HG03460 (cell line): Measurements from ENCODE around the gene TEPSIN.

Experiments
- ATAC-seq: cut with Tn5 transposase; IDR thresholded peaks from one replicate; pipeline ENCODE4 v1.9.1; 2021; ENCODE audit not compliant: unreplicated experiment

The TEPSIN gene

DNA sequence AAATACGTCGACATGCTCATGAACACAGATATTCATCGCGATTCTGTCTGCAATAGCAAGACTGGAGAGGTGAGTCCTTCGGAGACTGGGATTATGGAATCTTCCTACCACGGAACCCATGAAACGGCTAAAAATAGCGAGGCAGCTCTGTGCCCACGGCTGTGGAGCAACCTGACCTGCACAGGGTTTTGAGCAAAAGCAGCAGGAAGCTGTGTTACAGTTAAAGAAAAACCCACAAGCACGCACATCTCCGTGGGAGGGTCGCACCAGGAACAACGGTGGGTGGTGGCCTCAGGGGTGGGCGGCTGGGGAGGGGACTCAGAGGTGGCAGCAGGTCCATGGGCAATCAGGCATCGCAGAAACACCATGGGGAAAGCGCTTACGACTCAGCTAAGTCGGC is 31.4 kb upstream of the TEPSIN start:
- ATAC-seq = no peak

GRCh38 chr17:81267390-81268067 is 28.7 kb upstream of the TEPSIN start:
- no peak for ATAC-seq

DNA sequence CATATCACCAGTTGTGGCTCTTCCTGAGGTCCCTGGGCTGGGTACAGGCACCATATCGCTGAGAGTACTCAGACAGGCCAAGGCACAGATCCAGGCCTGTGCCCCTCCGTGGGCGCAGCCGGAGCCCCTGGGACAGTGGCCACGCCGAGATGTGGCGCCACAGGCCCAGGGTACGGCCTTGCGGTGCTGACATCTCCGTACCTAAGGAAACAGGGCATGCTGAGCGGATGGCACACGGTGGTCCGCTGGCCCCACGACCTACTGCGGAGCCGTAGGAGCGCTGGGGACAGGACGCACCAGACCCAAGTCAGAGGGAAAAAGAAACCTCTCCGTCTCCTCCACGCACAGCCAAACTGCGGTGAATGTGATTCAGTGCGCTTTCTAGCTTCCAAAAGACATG is 26.7 kb upstream of the TEPSIN start:
- no peak for ATAC-seq

GRCh38 chr17:81264640-81265039 is 25.8 kb upstream of the TEPSIN start:
- no peak for ATAC-seq

DNA sequence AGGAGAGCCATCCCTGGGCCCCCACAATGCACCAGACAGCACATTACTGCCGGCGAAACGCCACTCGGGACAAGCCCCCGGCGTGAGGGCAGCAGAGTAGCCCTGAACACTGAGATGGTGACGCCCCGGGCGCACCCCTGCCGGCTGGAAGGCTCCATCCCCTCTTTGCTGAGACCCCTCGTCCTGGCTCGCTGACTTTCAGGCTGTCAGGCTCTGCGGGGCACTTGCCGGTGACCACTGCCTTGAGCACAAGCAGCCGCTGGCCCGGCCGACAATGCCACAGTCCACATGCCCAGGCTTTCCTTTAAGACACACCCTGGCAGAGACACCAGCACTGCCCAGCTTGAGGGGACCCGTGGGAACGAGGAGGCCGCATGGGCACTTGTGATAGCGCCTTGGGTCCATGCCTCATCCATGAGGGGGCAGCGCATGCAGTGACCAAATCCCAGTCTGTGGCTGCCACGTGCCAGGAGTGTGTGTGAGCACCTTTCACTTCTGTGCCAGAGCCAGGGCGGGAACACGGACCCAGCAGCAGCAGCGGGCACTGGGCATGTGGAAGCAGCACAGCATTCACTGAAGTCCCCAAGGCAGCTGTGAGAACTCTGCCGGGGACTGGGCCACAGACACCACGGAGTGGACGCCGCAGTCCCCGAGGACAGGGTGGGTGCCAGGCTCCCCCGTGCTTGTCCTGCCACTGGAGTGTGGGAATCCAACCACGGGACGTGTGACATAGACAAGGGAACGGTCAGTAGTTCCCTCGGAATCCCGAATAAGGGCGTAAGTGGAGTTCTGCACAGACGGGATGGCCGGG is 24.7 kb upstream of the TEPSIN start:
- no peak for ATAC-seq

GRCh38 chr17:81261582-81262336 is 22.9 kb upstream of the TEPSIN start:
- no peak for ATAC-seq

- no peak for ATAC-seq
Measured at GRCh38 chr17:81261096-81261495, 22.2 kb upstream of the TEPSIN start.

DNA sequence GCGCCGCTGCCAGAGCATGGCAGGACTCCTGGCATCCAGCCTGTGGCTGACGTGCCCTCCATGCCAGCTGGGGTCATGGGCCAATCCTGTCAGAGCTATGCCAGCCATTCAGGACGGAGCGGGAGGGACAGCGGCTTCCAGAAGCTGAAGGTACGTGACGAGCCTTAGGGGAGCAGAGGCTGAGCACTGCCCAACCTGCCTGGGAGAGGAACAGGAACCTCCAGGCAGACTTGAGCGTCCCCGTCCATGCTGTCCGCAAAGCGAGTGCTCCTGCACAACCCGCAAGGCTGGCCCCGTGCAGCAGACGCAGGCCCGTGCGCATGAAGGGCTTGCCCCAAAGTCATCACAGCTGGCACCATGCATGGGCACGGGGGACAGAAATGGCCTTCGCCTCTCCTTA is 21.8 kb upstream of the TEPSIN start:
- ATAC-seq = no peak

DNA sequence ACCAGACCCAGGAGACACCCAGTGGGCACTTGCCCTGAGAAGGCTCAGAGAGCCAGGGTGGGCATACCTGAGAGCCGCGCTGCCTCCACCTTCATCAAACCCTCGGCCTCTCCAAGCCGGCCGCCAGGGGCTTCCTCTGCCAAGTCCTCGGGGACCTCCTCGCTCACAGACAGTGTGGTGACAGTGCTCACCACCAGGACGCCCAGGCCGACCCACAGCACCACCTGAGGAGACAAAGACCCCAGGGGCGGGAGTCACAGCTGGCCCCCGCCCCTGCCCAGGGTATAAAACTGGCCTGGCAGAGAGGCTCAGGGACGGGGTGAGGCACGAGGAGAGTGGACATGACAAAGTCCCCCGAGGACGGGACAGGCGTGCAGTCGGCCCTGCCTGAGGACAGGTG is 21.3 kb upstream of the TEPSIN start:
- ATAC-seq = no peak

- no peak for ATAC-seq
Measured at GRCh38 chr17:81259058-81259605, 20.3 kb upstream of the TEPSIN start.

DNA sequence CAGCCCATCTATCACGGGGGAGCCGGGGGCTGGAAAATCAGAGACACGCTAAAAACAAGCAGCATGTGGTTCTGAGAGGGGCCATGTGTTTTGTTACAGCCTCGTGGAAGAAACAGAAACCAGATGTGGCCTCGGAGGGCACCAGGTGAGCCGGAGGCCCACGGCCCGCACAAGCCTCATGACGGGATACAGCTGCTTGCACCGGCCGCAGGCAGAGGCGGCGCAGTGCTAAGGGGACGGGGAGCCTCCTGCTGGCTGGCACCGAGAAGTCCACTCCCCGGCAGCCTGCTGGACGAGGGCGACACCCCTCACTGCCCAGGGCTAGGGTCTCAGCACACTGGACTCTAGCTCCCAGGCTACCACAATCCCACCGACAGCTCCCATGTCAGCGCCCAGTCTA is 19.4 kb upstream of the TEPSIN start:
- ATAC-seq = no peak

DNA sequence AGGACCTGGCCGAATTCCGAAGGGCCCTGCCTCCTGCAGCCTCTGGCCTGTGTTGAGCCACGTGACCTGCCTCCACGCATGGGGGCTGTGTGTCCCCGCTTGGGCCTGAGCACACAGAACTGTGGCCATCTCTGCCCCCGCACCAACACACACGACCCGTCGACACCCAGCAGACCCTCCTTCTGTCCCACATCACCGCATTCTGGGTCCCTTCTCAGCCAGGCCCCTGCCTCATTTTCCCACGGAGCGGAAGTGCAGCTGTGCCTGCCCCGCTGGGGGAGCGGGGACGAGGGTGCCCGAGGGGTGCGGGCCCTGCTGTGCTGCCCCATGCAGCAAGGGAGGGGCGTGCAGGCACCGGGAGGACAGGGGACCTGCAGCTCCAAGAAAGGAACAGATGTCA is 18.7 kb upstream of the TEPSIN start:
- no peak for ATAC-seq

DNA sequence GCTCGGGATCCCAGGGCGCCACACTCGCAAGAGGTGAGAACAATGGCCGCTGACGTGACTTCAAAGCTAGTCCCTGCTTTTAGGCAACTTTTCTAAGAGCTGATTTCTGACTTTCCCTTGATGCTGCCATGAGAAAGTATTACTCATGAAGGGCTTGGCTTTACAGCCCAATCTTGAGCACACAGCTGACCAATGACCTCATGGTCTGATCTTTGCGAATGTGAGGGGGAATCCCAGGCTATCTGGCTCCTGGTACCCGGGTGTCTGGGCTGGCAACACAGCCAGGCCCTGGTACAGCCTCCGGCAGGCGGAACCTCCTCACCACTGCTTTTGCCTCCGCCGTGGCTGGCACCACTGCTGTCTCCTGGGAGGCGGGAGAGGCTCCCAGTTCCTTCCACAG is 17.8 kb upstream of the TEPSIN start:
- no peak for ATAC-seq

- ATAC-seq = no peak
Measured at GRCh38 chr17:81254955-81255717, 16.3 kb upstream of the TEPSIN start.

DNA sequence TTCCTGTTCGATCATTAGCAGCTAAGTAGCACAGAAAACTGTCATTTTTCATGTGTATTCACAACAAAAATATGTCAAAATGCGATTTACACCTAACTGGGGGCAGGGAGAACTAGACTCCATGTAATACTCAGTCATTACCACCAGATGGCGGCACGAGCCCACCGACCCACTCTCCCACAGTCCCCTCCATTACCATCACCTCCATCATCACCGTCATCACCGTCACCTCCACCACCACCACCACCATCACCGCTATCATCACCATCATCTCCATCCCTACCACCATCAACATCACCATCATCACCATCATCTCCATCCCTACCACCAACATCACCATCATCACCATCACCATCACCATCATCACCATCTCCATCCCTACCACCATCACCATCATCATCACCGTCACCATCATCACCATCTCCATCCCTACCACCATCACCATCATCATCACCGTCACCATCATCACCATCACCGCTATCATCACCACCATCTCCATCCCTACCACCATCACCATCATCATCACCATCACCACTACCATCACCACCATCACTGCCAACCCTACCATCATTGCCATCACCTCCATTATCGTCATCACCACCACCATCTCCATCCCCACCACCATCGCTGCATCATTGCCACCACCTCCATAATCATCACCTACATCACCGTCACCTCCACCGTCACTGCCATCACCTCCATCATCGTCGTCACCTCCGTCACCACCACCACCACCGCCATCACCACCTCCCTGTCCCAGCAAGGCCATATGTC is 14.7 kb upstream of the TEPSIN start:
- no peak for ATAC-seq

- ATAC-seq = no peak
Measured at GRCh38 chr17:81252987-81253329, 14.1 kb upstream of the TEPSIN start.

DNA sequence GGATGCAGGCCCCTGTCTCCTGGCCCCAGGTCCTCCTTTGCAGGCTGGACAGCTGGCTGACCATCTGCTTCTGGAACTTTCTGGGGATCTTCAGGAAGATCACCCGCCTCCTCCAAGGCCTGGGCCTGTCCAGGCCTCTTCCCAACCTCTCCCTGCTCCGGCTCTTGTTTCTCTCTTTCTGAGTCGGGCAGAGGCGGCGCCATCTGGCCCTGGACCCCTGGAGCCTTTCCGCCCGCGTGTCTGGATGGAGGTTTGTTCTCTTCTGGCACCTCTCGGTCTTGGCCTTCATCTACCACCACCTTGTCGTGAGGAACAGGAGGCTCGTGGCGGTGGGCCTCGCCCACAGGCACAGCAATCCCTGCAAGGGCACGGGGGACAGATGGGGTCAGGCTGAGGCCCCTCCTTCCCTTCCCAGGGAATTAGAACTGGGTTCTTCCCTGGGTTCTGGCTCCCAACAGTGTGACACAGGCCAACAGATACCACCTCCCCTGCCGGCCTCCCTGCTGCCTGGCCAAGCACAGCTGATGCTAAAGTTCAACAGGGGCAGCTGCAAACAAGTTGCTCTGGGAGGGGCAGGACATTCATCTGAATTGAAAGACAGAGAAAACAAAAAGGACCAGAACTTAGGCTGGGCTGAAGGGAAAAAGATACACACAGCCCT is 13.6 kb upstream of the TEPSIN start:
- no peak for ATAC-seq

- no peak for ATAC-seq
Measured at GRCh38 chr17:81251709-81252301, 12.9 kb upstream of the TEPSIN start.

DNA sequence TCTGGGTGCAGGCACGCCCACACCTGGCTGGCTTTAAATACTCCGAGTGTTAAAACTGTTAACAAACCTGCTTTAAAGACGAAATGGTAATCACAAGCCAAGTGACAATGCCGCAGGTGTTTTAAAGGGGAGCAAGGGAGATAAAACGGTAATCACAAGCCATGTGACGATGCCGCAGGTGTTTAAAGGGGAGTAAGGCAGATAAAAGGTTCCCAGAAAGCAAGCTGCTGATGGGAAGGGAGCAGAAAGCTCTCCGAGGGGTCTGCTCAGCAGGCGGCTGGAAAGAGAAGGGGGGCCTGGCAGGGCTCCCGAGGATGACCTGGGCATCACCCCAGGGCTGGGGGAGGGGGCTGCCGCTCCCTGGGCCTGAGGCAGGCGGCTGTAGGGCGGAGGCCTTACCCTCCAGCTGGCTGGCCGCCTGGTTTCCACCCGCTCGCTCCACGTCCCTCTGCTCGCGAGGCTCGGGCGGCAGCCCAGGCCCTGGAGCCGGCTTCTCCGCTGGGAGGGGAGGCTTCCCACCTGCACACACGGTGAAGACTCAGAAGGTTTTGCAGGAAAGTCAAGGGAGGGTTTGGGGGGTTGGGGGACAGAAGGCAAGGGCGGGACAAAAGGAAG is 12.3 kb upstream of the TEPSIN start:
- ATAC-seq = no peak
